Urinary bladder (tissue), 4 donors: ENCODE measurements around the gene TSC22D3. TPM values are rescaled to one million over a fixed set of nuclear protein-coding genes. Genes with fewer than 3 reads are reported as not detected.

Experiments
- DNase-seq: peaks from one replicate; pipeline ENCODE4 v3.0.0-alpha.2; 2015; ENCODE audit errors: extremely low spot score
- H3K27ac ChIP-seq: one replicate; pipeline ENCODE4 v1.5.1; 2013; ENCODE audit warnings: low read depth, mild to moderate bottlenecking, moderate library complexity
- H3K36me3 ChIP-seq: one replicate; pipeline ENCODE4 v1.6.1; 2013; ENCODE audit warnings: mild to moderate bottlenecking, moderate library complexity; ENCODE audit not compliant: insufficient read depth
- H3K4me1 ChIP-seq: one replicate; pipeline ENCODE4 v1.6.1; 2013; ENCODE audit warnings: mild to moderate bottlenecking, moderate library complexity; ENCODE audit not compliant: insufficient read depth
- H3K4me3 ChIP-seq: one replicate; pipeline ENCODE4 v1.5.1; 2013; ENCODE audit warnings: low read depth, low read length
- WGBS: extraction: QIAGEN DNeasy Blood & Tissue Kit; methylation state at CpG from one replicate; pipeline ENCODE4 v1.1.7; 2013; 5-methylcytosine and 5-hydroxymethylcytosine counted together
- polyA plus RNA-seq: library from polyadenylated mRNA; stranded (reverse); fragments of 200-250 nt; gene quantifications from one replicate; pipeline ENCODE4 v1.2.3, GENCODE V29; 2013
- total RNA-seq: library from RNA; depleted of rRNA; stranded (reverse); fragments of >200 nt; gene quantifications from one replicate; pipeline ENCODE4 v1.2.3, GENCODE V29; 2014
- donor health status: healthy with polysubstance abuse.
- donor health status: healthy.

TSC22D3 gene
- total and polyA plus RNA-seq, 2 donors: 63.2 to 843 TPM

DNA sequence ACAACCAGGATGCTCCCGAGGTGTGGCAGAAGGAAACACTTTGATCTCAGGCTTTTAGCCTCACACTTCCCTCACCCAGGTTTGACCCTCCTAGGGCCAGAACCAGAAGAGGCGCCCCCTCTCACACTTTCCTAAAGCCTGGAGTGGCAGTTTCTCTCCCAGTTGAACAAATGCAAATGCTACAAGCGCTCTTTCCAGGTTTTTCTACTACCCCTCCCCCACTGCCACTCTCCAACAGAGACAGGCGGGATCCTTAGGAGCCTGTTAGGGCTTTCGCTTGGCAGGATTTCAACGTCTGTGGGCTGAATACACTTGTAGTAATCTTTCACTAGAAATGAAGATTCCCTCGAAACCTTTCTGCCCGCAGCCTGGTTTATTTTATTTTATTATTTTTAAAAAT, 2.4 kb downstream of the TSC22D3 start:
- DNase-seq: no peak
- Histone ChIP-seq H3K4me1 (no peaks in the 10 kb centered on the region), H3K4me3 (no peak overlapping the region), H3K36me3 (peaks cover under 1% of the 10 kb centered on the region), H3K27ac (no peak overlapping the region)
- 84% methylated on average over 8 of the region's 8 CpGs for WGBS

GRCh38 chrX:107769581-107770317, 5.8 kb downstream of the TSC22D3 start:
- H3K4me3 ChIP-seq: no peak overlapping the region
- H3K4me1 ChIP-seq: no peaks in the 10 kb centered on the region
- WGBS: 98% methylated on average over 7 of the region's 7 CpGs
- no peak overlapping the region for H3K27ac ChIP-seq
- no peak for DNase-seq
- peaks cover 3% of the 10 kb centered on the region for H3K36me3 ChIP-seq

GRCh38 chrX:107768051-107768450, 7.5 kb downstream of the TSC22D3 start:
- DNase-seq: no peak
- H3K4me1 ChIP-seq: no peaks in the 10 kb centered on the region
- no peak overlapping the region for H3K27ac ChIP-seq
- H3K4me3 ChIP-seq: no peak overlapping the region
- H3K36me3 ChIP-seq: peaks cover 3% of the 10 kb centered on the region
- WGBS: 97% methylated on average over 3 of the region's 3 CpGs

GRCh38 chrX:107766470-107767150, 9.0 kb downstream of the TSC22D3 start:
- 59% methylated on average over 8 of the region's 8 CpGs for WGBS
- H3K4me1 ChIP-seq: no peaks in the 10 kb centered on the region
- no peak for DNase-seq
- H3K4me3 ChIP-seq: no peak overlapping the region
- no peak overlapping the region for H3K27ac ChIP-seq
- peaks cover 3% of the 10 kb centered on the region for H3K36me3 ChIP-seq

DNA sequence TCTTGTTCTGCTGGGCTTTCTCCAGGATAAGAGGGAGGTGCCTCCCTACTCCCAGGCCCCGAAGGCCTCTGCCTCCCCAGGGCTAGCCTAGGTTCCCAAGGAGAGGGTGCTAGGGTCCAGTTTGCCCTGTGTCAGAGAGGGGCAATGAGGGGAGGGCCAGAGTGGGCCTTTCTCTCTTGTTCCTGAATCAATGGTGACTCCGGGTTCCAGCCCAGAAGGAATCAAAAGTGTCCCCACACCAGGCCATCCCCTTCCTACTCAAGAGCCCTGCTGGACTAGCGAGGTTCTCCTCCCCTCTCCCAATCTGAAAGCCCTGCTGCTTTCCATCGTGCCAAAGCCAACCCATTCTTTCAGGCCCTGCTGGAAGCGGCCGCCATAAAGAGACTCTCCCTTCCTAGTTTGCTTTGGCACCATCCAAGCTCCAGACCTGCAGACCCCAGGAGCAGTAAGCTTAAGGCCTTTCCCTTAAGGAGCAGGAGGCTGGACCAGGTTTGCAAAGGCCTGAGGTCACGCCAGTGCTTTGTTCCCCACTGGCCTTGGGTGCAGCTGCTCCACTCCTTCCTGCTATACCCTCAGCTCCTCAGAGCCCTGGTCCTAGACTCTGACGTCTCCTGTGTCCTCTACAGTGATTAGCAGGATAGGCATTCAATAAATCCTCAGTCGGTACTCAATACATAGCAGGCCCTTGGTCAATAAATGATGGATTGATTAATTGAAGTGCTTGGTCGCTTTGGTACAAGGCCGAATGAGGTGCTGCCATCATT, 10.6 kb downstream of the TSC22D3 start:
- H3K4me1 ChIP-seq: no peaks in the 10 kb centered on the region
- WGBS: 98% methylated on average over 11 of the region's 11 CpGs
- H3K27ac ChIP-seq: no peak overlapping the region
- no peak overlapping the region for H3K4me3 ChIP-seq
- peaks cover 3% of the 10 kb centered on the region for H3K36me3 ChIP-seq
- DNase-seq: no peak

DNA sequence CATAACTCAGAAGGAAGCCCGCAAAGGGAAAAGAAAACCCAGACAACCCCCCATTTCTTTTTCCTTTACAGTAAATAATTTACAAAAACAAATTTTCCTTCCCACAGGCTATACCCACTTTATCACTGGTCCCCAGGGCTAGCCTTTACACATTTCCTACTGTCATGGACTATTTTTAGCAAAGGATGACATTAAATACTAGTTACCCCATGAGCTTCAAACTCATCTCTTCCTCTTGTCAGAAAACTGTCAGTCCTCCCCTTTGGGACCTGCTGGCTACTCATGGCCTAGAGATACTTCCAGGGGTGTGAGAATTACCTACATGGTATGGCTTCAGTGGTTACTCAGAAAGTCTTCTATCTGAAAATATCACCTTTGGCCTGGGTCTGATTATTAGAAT, 11.9 kb downstream of the TSC22D3 start:
- peaks cover 4% of the 10 kb centered on the region for H3K36me3 ChIP-seq
- H3K4me1 ChIP-seq: no peaks in the 10 kb centered on the region
- no peak for DNase-seq
- whole genome bisulfite sequencing: 100% methylated on average over 1 of the region's 1 CpG
- H3K4me3 ChIP-seq: no peak overlapping the region
- no peak overlapping the region for H3K27ac ChIP-seq

- Histone ChIP-seq H3K4me3 (no peak overlapping the region), H3K36me3 (peaks cover 4% of the 10 kb centered on the region), H3K27ac (no peak overlapping the region), H3K4me1 (no peaks in the 10 kb centered on the region)
- WGBS: 95% methylated on average over 5 of the region's 5 CpGs
- no peak for DNase-seq
These were observed 15.1 kb downstream of the TSC22D3 start for GRCh38 chrX:107760304-107761077.

- WGBS: 96% methylated on average over 5 of the region's 5 CpGs
- DNase-seq: no peak
- Histone ChIP-seq H3K4me3 (no peak overlapping the region), H3K36me3 (peaks cover 4% of the 10 kb centered on the region), H3K27ac (no peak overlapping the region), H3K4me1 (no peaks in the 10 kb centered on the region)
These were observed 17.3 kb downstream of the TSC22D3 start for GRCh38 chrX:107758231-107758766.

DNA sequence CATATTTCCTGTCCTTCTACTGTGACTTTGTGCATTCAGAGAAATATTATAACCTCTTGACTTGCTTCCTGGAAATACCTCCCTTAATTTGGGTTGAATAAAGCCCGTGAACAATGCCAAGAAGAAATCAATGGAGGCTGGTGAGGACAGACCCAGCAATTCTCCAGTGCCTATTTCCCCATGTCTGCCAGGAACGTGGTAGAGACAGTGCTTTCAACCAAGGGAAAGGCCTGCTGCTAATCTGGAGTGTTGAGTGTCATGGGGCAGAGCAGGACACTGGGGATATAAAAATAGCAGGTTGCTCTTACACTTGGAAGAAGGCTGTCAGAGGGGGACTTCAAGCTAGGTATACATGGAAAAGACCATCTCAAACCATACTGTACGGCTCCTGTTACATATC, 19.9 kb downstream of the TSC22D3 start:
- no peak overlapping the region for H3K27ac ChIP-seq
- 80% methylated on average over 3 of the region's 3 CpGs for WGBS

DNA sequence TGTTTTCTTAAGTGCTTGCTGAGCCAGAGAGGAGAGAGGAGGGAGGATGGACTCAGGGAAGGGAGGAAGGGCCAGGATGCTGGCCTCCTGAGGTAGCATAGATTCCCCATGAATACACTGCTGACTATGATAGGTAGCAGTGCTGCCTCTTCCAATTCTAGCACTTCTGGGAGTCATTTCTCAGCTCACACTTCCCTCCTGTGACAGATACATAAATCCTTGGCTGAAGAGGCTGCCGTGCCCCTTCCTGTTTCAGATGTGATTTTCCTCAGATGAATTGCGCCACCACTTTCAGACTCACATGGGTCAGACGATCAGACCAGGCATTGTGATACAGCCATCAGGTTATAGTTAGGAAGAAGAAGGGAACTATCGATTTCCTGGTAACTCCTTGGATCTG, 22.4 kb downstream of the TSC22D3 start:
- Histone ChIP-seq H3K4me3 (no peak overlapping the region), H3K36me3 (peaks cover 2% of the 10 kb centered on the region), H3K4me1 (no peaks in the 10 kb centered on the region), H3K27ac (no peak overlapping the region)
- WGBS: 74% methylated on average over 4 of the region's 4 CpGs
- DNase-seq: no peak

More for the DNA sequence above, 19.9 kb downstream of the TSC22D3 start:
- Histone ChIP-seq H3K4me1 (no peaks in the 10 kb centered on the region), H3K36me3 (peaks cover 4% of the 10 kb centered on the region), H3K4me3 (no peak overlapping the region)
- no peak for DNase-seq

DNA sequence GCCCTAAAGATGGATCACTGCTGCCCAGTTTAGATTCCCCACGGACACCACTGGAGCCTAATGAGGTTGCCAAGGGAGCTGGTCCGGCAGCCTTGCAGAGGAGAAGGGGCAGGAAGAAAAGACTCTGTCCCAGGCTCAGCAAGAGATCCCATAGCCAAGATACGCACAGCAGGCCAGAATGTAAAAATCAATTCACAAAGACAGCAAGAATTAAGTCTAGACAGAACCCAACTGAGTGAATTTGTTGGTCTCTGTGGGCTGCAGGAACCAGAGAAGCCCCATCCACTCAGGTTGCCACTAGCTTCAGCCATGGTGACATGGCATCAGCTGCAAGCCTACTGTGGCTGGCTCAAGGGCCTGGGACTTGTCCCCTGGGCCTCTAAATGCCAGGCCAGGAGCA, 22.9 kb downstream of the TSC22D3 start:
- no peak overlapping the region for H3K27ac ChIP-seq
- peaks cover 2% of the 10 kb centered on the region for H3K36me3 ChIP-seq
- no peaks in the 10 kb centered on the region for H3K4me1 ChIP-seq
- WGBS: 94% methylated on average over 3 of the region's 3 CpGs
- H3K4me3 ChIP-seq: no peak overlapping the region
- no peak for DNase-seq

GRCh38 chrX:107752043-107752442, 23.5 kb downstream of the TSC22D3 start:
- H3K27ac ChIP-seq: no peak overlapping the region
- H3K4me3 ChIP-seq: no peak overlapping the region
- no peaks in the 10 kb centered on the region for H3K4me1 ChIP-seq
- WGBS: 80% methylated on average over 3 of the region's 3 CpGs
- DNase-seq: no peak
- H3K36me3 ChIP-seq: peaks cover 2% of the 10 kb centered on the region

DNA sequence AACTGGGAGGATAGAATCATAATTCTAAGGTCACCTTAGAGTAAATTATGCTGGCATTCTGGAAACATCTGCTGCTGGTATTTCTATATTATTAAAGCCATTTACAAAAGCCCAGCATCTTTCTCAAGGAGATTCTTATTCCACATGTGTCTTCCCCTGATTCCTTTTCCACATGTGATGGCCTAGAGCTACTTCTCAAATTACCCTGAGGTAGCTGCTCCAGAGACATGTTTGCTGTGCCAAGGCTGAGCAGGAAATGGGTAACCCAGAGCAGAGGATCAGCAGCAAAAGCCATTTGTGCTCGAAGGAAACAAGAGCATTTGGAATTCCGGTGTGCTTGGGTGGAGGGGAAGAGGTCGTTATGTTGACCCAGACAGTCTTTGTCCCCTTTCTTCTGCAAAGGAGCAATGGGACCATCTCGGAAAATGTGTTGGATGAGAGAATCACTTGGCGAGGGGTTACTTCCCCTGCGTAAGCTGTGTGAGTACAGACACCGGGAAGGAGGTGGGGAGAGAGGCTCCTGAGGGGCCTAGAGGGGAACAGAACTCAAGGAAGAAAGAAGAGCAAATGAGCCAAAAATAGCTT, 24.6 kb downstream of the TSC22D3 start:
- no peaks in the 10 kb centered on the region for H3K36me3 ChIP-seq
- DNase-seq: no peak
- H3K27ac ChIP-seq: no peak overlapping the region
- 78% methylated on average over 7 of the region's 7 CpGs for WGBS
- H3K4me3 ChIP-seq: no peak overlapping the region
- no peaks in the 10 kb centered on the region for H3K4me1 ChIP-seq
